Measurements from ENCODE around the gene FAM181A. TPM values are rescaled to one million over a fixed set of nuclear protein-coding genes. Genes with fewer than 3 reads are reported as not detected.
A peak's percentile ranks its signal among the peaks of the same experiment; 100 is the strongest.

The FAM181A gene
- total RNA-seq, 1 experiment from 2014 or later: not detected

DNA sequence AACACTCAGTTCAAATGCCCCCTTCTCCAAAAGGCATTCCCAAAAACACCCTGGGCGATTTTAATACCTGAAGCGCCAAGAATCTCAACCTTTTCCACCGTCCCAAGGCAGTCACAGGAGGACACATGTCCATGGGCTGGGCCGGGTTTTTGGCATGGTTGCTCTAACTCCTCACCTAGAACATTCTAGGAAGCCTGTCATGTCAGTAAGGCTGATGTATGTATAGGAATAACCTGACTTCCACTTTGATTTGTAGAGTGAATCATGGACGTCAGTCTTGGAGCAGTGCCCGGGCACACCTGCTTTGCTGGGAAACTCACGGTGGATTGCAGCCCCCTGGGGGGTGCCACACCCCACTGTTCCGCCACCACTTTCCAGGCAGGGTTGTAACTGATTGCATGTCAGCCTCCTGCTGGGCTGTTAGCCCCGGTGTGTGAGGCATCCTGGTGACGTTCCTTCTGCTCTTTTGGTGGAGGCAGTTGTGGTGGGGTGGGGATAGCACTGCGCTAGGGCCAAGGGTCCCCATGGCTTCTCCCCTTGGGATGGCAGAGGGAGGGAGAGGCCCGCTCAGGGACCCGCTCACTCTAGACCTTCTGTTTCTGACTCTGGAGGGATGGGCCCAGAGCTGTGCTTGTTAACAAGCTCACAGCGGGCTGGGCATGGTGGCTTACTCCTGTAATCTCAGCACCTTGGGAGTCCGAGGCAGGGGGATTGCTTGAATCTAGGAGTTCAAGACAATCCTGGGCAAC, 35.2 kb upstream of the FAM181A start:
- POLR2A ChIA-PET (ENCODE audit: unreplicated experiment): no interaction called here
- no peak for TF ChIP-seq EZH2 (IDR thresholded peaks at IDR 0.05; ENCODE audit: low read length, unreplicated experiment)
- TF ChIP-seq CTCF (conservative IDR thresholded peaks at IDR 0.05; ENCODE audit: low read depth, low read length): no peak
- no peak for TF ChIP-seq EZH2phosphoT487 (IDR thresholded peaks at IDR 0.05; ENCODE audit: borderline replicate concordance, low read length)
- Histone ChIP-seq H4K20me1 (ENCODE audit: low read length) (no peaks in the 10 kb centered on the region), H3K9me3 (ENCODE audit: low read length) (no peaks in the 10 kb centered on the region), H3K36me3 (ENCODE audit: low read depth, low read length) (no peaks in the 10 kb centered on the region), H3K9ac (ENCODE audit: low read length) (no peak overlapping the region), H3K4me2 (ENCODE audit: low read length) (no peak overlapping the region), H3K27ac (ENCODE audit: low read length) (no peak overlapping the region), H3K4me1 (ENCODE audit: insufficient read depth, low read length) (no peaks in the 10 kb centered on the region), H2AFZ (ENCODE audit: low read length) (no peak overlapping the region), H3K79me2 (ENCODE audit: low read length) (no peaks in the 10 kb centered on the region), H3K9me2 (replicated peaks; ENCODE audit: low read length) (no peaks in the 10 kb centered on the region), H3F3A (ENCODE audit: low read length, unreplicated experiment) (no peaks in the 10 kb centered on the region), H3K4me3 (ENCODE audit: low read length) (no peak overlapping the region), H3K27me3 (ENCODE audit: low read length) (peaks cover 63% of the 10 kb centered on the region)
- ATAC-seq (no peak), DNase-seq (peak; percentile 7)
- no TSS peak for BruUV-seq (replicated peaks)
- intact Hi-C loops (cut with micrococcal nuclease): no loop called here
- CTCF ChIA-PET: no interaction called here

- intact Hi-C loops (cut with micrococcal nuclease): no loop called here
- no peak for TF ChIP-seq EZH2 (IDR thresholded peaks at IDR 0.05; ENCODE audit: low read length, unreplicated experiment)
- no peak for TF ChIP-seq CTCF (conservative IDR thresholded peaks at IDR 0.05; ENCODE audit: low read depth, low read length)
- TF ChIP-seq EZH2phosphoT487 (IDR thresholded peaks at IDR 0.05; ENCODE audit: borderline replicate concordance, low read length): no peak
- H3K36me3 ChIP-seq (ENCODE audit: low read depth, low read length): no peaks in the 10 kb centered on the region
- no peaks in the 10 kb centered on the region for H3K79me2 ChIP-seq (ENCODE audit: low read length)
- no peak overlapping the region for H3K9ac ChIP-seq (ENCODE audit: low read length)
- H3K4me3 ChIP-seq (ENCODE audit: low read length): no peak overlapping the region
- H3K27me3 ChIP-seq (ENCODE audit: low read length): peaks cover 63% of the 10 kb centered on the region
- H3K9me2 ChIP-seq (replicated peaks; ENCODE audit: low read length): no peaks in the 10 kb centered on the region
- H3K9me3 ChIP-seq (ENCODE audit: low read length): no peaks in the 10 kb centered on the region
- H3K4me2 ChIP-seq (ENCODE audit: low read length): no peak overlapping the region
- H3K4me1 ChIP-seq (ENCODE audit: insufficient read depth, low read length): no peaks in the 10 kb centered on the region
- H3F3A ChIP-seq (ENCODE audit: low read length, unreplicated experiment): no peaks in the 10 kb centered on the region
- CTCF ChIA-PET: no interaction called here
- no peak overlapping the region for H2AFZ ChIP-seq (ENCODE audit: low read length)
- ATAC-seq: no peak
- no peaks in the 10 kb centered on the region for H4K20me1 ChIP-seq (ENCODE audit: low read length)
- POLR2A ChIA-PET (ENCODE audit: unreplicated experiment): no interaction called here
- no peak overlapping the region for H3K27ac ChIP-seq (ENCODE audit: low read length)
- no TSS peak for BruUV-seq (replicated peaks)
- DNase-seq: no peak
Observed at GRCh38 chr14:93892505-93892839, 34.7 kb upstream of the FAM181A start.

GRCh38 chr14:93892923-93893558, 34.1 kb upstream of the FAM181A start:
- Histone ChIP-seq H4K20me1 (ENCODE audit: low read length) (no peaks in the 10 kb centered on the region), H3K36me3 (ENCODE audit: low read depth, low read length) (no peaks in the 10 kb centered on the region), H3K4me3 (ENCODE audit: low read length) (no peak overlapping the region), H3F3A (ENCODE audit: low read length, unreplicated experiment) (no peaks in the 10 kb centered on the region), H3K4me2 (ENCODE audit: low read length) (no peak overlapping the region), H3K9me2 (replicated peaks; ENCODE audit: low read length) (no peaks in the 10 kb centered on the region), H3K27ac (ENCODE audit: low read length) (no peak overlapping the region), H3K27me3 (ENCODE audit: low read length) (peaks cover 60% of the 10 kb centered on the region), H3K9me3 (ENCODE audit: low read length) (no peaks in the 10 kb centered on the region), H2AFZ (ENCODE audit: low read length) (no peak overlapping the region), H3K4me1 (ENCODE audit: insufficient read depth, low read length) (no peaks in the 10 kb centered on the region), H3K9ac (ENCODE audit: low read length) (no peak overlapping the region), H3K79me2 (ENCODE audit: low read length) (no peaks in the 10 kb centered on the region)
- BruUV-seq (replicated peaks): no TSS peak
- ATAC-seq: peak; percentile 80; the same call in 1 of the 2 replicates
- DNase-seq: peak; percentile 69
- ChIA-PET POLR2A (ENCODE audit: unreplicated experiment) (no interaction called here), CTCF (no interaction called here)
- intact Hi-C loops (cut with micrococcal nuclease): no loop called here
- peak; percentile 90 for TF ChIP-seq CTCF (conservative IDR thresholded peaks at IDR 0.05; ENCODE audit: low read depth, low read length)
- no peak for TF ChIP-seq EZH2phosphoT487 (IDR thresholded peaks at IDR 0.05; ENCODE audit: borderline replicate concordance, low read length)
